Epithelial cell of esophagus (primary cell): ENCODE results near the gene RIBC1.
A peak's percentile ranks its signal among the peaks of the same experiment; 100 is the strongest.
"Not testable (repeated sequence)": the region's sequence is repeated elsewhere in the genome, so short reads cannot be mapped to it uniquely, and the experiment has no call there.

Source experiments
- DNase-seq: peaks from one replicate; pipeline ENCODE4 v3.0.0; 2010; ENCODE audit warnings: low read depth
- H3K4me3 ChIP-seq: 2 replicates; pipeline ENCODE4 v1.5.1; 2011; ENCODE audit warnings: mild to moderate bottlenecking, low read length, control low read depth
- TF ChIP-seq, protein P1 (sequence below): IDR thresholded peaks from 2 replicates; pipeline ENCODE4 v1.5.1; 2011; ENCODE audit warnings: low read depth, mild to moderate bottlenecking, low read length, control low read depth, inconsistent platforms; ENCODE audit not compliant: insufficient read depth; ENCODE audit errors: missing control alignments

RIBC1 gene

DNA sequence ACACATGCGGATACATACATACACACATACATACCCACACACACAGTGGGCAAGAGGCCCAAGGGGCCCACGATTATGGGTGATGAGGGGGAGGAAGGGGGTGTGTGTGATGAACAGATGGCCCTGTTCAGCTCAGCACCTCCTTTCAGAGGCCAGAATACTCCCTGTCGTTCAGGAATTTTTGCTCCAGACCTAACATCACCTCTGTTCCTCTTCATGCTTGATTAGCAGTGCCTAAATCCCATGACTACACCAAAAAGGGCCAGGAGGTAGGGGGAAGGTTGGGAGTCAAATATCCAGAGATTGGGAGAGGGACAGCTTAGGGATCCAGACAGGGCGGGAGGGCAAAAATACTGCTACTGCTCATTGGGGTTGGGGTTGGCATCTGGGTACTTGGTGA is 42.9 kb upstream of the RIBC1 start:
- H3K4me3 ChIP-seq: no peak overlapping the region
- TF ChIP-seq, protein P1, sequence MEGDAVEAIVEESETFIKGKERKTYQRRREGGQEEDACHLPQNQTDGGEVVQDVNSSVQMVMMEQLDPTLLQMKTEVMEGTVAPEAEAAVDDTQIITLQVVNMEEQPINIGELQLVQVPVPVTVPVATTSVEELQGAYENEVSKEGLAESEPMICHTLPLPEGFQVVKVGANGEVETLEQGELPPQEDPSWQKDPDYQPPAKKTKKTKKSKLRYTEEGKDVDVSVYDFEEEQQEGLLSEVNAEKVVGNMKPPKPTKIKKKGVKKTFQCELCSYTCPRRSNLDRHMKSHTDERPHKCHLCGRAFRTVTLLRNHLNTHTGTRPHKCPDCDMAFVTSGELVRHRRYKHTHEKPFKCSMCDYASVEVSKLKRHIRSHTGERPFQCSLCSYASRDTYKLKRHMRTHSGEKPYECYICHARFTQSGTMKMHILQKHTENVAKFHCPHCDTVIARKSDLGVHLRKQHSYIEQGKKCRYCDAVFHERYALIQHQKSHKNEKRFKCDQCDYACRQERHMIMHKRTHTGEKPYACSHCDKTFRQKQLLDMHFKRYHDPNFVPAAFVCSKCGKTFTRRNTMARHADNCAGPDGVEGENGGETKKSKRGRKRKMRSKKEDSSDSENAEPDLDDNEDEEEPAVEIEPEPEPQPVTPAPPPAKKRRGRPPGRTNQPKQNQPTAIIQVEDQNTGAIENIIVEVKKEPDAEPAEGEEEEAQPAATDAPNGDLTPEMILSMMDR: no peak
- no peak for DNase-seq

DNA sequence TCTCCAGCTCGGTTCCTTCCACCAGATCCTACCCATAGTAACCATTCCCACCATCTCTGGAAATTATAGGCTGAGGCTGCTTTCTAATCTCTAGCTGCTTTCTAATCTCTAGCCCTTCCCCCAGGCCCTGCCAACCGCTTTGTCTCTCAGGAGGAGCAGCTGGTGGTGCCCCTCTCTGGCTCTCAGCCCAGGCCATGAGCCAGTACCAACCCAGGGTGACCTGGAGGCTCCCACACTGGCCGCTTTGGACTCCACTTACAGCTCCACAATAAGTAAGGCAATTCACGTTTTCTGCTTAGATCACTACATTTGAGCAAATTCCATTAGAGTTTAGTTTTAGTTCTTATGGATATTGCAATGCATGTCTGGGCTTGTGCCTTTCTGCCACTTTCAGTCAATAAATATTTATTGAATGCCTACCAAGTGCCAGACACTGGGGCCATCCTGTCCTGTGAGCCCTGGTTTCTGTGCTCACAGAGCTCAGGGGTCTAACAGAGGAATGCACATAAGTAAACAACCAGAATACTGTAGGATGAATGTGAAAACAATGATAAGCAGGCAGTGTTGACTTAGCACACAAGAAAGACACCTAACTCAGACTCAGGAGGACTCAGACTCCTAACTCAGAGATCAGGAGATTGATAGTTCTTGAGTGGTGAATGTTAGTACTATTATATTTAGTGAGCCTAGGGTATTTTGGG is 39.1 kb upstream of the RIBC1 start:
- peak; percentile 30 for DNase-seq
- TF ChIP-seq, protein P1: no peak
- no peak overlapping the region for H3K4me3 ChIP-seq

DNA sequence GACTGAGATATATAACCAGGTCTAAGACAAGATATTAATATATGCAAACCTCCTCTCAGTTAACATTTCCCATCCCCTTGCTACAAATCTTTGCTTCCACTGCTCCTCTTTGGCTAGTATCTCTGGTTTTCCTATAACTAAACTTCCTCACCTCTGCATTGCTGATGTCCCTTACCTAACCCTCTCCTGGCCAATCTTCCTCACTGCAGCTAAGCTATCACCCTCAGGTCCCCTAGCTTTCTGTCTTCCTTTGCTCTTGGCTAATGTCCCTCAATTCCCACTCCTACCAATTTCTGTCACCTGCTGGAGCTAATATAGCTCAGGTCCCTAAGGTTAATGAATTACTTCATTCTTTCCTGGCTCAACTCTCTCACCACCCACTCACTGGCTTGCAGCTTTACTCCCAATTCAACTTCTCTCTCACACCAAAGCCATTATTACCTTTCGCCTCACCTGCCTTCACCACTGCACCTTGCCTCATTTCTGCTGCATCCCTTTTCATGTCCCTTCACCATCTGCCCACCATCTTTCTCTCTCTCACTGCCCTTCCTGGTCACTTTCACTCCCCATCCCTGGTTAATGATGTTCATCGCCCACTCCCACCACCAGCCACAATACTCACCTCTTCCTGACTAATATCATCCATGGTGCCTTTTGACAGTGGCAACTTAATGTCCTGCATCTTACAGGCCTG is 26.9 kb upstream of the RIBC1 start:
- no peak for DNase-seq
- H3K4me3 ChIP-seq: no peak overlapping the region
- TF ChIP-seq, protein P1: no peak

DNA sequence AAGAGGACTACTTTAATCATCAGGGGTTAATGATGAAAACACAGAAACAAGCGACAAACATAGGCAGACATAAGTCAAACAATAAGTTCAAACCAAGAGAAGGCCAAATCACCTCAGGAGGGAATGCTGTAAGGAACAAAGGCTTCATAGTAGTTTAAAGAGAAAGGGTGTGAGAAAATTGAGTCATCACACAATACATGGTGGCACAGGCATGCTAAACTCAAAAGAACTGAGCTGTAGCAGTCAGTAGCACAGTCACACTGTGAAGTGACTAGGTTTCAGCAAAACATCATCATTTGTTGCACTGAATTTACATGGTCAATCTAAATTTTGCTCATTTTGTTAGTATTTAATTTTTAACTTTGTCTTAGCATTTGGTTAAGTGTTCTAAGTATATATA is 24.5 kb upstream of the RIBC1 start:
- TF ChIP-seq, protein P1: no peak
- peak; percentile 25 for DNase-seq
- H3K4me3 ChIP-seq: no peak overlapping the region

DNA sequence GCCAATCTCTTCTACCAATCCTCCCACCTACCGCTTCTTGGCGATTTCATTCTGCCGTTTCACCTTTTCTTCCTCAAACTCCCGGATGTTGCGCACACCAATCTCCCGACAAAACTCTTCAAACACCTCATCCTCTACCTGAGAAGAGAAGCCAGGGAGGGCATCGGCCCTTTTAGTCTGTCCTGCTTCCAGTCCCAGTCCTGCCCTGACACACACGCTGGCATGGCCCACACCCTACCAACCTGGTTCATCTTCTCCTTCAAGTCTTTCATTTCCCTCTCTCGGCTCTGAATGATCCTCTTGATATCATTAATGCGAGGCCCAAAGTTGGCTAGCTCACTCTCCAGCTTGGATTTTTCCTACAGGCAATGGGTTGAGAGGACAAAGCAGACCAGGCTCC is 19.1 kb upstream of the RIBC1 start:
- H3K4me3 ChIP-seq: no peak overlapping the region
- TF ChIP-seq, protein P1: no peak
- DNase-seq: no peak

DNA sequence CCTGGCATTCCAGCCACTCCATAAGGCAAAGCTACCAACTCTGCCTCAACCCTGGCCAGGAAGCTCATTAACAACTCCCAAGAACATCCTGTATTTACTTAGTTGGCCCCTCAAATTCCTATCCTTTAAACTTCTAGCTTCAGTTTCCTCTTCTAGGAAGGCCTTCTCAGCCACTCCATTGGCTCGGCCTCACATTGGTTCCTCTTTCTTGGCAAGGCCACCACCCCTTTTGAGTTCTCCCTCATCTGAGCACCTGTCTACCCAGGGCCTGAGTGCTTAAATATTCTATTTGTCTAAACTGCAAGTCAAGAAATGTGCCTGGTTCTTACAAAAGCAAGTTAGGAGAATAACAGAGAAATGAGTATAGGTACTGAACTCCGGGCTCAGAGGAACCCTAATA is 10.2 kb upstream of the RIBC1 start:
- no peak for DNase-seq
- no peak overlapping the region for H3K4me3 ChIP-seq
- TF ChIP-seq, protein P1: no peak

DNA sequence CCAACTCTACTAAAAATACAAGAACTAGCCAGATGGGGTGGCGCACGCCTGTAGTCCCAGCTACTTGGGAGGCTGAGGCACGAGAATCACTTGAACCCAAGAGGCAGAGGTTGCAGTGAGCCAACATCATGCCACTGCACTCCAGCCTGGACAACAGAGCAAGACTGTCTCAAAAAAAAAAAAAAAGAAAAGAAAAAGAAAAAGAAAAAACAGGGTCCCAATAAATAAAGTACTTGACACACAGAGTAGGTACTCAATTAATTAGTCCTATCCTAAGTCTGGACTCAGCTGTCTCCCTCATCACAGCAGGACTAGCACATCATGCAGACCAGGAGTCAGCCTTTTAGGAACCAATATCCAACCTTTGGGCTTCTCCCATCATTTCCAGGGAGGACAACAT is 2.3 kb upstream of the RIBC1 start:
- not testable (repeated sequence) for H3K4me3 ChIP-seq

More for the DNA sequence above, 2.3 kb upstream of the RIBC1 start:
- not testable (repeated sequence) for DNase-seq
